ENCODE measurements around the gene TTC38. TPM values are rescaled to one million over a fixed set of nuclear protein-coding genes. Genes with fewer than 3 reads are reported as not detected.

TTC38 gene
- total RNA-seq, 2 donors from 2014 or later = 67.7 to 76.9 TPM

DNA sequence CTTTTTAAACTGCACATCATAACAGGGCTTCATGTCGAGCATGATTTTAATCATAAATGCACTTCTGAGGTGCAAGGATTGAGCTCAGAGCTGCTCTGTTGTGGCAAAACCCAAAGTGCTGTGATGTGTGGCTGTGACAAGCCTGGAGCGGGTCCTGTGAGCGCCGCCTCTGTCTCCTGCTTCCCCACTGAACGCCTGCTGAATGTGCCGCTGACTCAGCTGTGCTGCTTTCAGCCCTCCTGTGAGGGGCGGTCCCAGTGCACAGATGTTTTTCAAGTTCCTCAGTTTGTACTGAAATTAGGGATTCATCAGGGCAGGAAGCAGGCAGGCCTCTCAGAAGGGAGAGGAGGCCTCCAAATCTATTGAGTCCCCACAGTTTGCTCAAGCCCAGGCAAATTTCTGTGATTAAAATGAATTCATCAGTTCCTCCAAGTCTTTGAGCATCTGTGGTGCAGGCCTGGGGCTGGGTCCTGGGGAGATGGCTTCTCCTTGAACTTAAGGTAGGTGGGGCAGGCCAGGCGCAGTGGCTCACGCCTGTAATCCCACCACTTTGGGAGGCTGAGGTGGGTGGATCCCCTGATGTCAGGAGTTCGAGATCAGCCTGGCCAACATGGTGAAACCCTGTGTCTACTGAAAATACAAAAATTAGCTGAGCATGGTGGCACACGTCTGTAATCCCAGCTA lies 25.9 kb downstream of the TTC38 start:
- DNase-seq (ENCODE audit: low spot score) (no peak), ATAC-seq (ENCODE audit: insufficient number of reproducible peaks, low FRiP score, low read depth) (no peak)
- H3K27ac ChIP-seq = peak overlapping the region in 1 of 2 donors; percentile 41
- H3K4me1 ChIP-seq (ENCODE audit: control insufficient read depth in 1 of 2, low read depth in 2 of 2) = peaks cover 10 to 20% of the 10 kb centered on the region in 2 donors
- no peak overlapping the region for H3K4me3 ChIP-seq
- no peaks in the 10 kb centered on the region for H3K9me3 ChIP-seq
- TF ChIP-seq, protein P1, sequence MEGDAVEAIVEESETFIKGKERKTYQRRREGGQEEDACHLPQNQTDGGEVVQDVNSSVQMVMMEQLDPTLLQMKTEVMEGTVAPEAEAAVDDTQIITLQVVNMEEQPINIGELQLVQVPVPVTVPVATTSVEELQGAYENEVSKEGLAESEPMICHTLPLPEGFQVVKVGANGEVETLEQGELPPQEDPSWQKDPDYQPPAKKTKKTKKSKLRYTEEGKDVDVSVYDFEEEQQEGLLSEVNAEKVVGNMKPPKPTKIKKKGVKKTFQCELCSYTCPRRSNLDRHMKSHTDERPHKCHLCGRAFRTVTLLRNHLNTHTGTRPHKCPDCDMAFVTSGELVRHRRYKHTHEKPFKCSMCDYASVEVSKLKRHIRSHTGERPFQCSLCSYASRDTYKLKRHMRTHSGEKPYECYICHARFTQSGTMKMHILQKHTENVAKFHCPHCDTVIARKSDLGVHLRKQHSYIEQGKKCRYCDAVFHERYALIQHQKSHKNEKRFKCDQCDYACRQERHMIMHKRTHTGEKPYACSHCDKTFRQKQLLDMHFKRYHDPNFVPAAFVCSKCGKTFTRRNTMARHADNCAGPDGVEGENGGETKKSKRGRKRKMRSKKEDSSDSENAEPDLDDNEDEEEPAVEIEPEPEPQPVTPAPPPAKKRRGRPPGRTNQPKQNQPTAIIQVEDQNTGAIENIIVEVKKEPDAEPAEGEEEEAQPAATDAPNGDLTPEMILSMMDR (IDR thresholded peaks at IDR 0.05) = no peak
- H3K36me3 ChIP-seq = peaks cover 35% of the 10 kb centered on the region
- no peaks in the 10 kb centered on the region for H3K27me3 ChIP-seq (replicated peaks; ENCODE audit: insufficient read depth)

DNA sequence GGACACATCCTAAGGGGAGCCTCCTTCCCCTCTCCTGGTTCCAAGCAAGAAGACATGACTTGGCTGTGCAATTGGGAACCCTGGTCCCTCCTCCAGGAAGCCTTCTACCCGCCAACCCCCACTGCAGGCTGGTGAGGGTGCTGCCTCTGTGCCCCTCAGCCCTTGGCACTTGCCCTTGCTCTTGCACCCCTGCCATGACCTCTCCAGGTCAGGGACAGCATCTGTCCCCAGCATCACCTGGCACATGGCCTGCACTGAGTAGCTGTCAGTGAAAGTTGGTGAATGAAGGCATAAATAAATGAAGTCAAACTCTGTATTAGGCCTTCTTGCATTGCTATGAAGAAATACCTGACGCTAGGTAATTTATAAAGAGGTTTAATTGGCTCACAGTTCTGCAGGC lies 27.0 kb downstream of the TTC38 start:
- no peak for DNase-seq (ENCODE audit: low spot score)
- H3K9me3 ChIP-seq = no peaks in the 10 kb centered on the region
- H3K4me3 ChIP-seq = no peak overlapping the region
- ATAC-seq (ENCODE audit: insufficient number of reproducible peaks, low FRiP score, low read depth) = no peak
- H3K27ac ChIP-seq = no peak overlapping the region
- H3K4me1 ChIP-seq (ENCODE audit: control insufficient read depth in 1 of 2, low read depth in 2 of 2) = peaks cover 10 to 20% of the 10 kb centered on the region in 2 donors
- TF ChIP-seq, protein P1 (IDR thresholded peaks at IDR 0.05) = no peak
- peaks cover 28% of the 10 kb centered on the region for H3K36me3 ChIP-seq
- H3K27me3 ChIP-seq (replicated peaks; ENCODE audit: insufficient read depth) = no peaks in the 10 kb centered on the region

DNA sequence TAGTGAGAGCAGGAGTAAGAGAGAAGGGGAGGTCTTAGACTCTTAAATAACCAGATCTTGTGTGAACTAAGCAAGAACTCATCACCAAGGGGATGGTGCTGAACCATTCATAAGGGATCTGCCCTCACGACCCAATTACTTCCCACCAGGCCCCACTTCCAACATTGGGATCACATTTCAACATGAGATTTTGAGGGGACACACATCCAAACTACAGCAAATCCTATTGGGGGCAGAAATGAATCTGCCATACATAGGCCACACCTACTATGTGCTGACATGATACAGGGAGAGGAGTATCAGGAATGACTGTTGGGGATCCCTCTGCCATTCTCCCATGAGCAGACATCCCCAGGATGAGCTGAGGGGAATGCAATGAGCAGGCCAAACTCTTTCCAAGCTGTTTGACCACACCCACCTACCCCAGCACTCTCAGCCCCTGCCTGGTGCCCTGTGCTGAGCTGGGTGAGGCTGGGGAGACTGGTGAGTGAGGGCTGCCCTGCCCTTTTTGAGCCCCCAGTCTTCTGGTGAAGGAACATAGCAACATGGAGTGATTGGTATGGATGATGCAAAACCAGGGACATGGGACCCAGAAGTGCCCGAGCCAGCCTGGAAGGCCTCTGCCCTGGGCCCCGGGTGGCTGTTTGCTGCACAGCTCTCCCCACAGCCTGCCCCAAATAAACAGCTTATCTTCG lies 27.6 kb downstream of the TTC38 start:
- H3K4me1 ChIP-seq (ENCODE audit: control insufficient read depth in 1 of 2, low read depth in 2 of 2) = peaks cover 10 to 20% of the 10 kb centered on the region in 2 donors
- H3K36me3 ChIP-seq = peaks cover 23% of the 10 kb centered on the region
- no peaks in the 10 kb centered on the region for H3K27me3 ChIP-seq (replicated peaks; ENCODE audit: insufficient read depth)
- TF ChIP-seq, protein P1 (IDR thresholded peaks at IDR 0.05) = no peak
- H3K4me3 ChIP-seq = peak overlapping the region; percentile 92
- no peaks in the 10 kb centered on the region for H3K9me3 ChIP-seq
- DNase-seq (ENCODE audit: low spot score) = no peak
- peak overlapping the region; percentile 97 to 99 for H3K27ac ChIP-seq
- ATAC-seq (ENCODE audit: insufficient number of reproducible peaks, low FRiP score, low read depth) = no peak

DNA sequence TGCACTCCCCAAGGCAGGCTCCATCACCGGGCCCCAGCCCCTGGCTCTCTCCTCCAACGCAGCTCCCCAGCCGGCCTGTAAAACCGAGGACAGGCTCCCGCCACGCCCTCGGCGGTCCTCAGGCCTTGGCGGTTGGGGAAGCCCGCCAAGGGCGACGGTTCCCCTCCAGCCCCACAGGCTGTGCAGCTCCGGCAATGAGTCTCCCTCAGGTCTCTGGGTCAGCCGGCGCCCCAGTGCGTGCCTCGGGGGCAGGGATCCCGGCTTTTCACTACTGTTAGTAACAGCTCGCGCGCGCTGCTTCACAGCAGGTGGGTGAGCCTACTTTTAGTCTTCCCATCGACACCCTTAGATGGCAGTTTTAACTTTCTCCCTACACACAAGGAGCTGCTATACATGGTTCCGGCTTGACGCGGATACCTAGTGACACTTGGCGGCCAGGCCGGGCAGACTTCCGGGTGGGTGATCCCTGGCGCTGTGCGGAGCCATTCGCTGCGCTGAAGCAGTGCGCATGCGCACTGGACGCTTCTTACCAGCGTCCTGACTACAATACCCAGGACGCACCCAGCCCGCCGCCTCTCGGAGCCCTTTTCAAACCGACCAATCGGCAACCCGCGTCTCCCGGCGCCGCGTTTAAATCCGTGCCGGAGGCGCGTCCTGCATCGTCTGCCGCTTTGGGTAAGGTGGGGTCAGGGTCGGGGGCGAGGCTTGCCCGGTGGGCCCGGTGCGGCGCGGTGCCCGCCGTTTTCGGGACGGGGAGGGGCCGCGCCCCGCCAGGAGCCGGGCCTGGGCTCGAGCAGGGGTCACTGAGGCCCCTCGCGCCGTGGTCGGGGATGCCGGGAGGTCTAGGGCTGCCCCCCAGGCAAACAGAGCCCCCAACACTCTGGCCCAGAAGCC lies 28.7 kb downstream of the TTC38 start, which contains the start of gene GTSE1:
GTSE1 (plus strand) TSS at position 614 of the 894 bp plus-strand sequence. CDS start 531 bp downstream, outside the sequence.
- Histone ChIP-seq H3K27ac (peak within 1 kb of the TSS; percentile 97 to 99), H3K4me1 (ENCODE audit: control insufficient read depth in 1 of 2, low read depth in 2 of 2) (peaks cover 10 to 20% of the 10 kb centered on the region in 2 donors), H3K27me3 (replicated peaks; ENCODE audit: insufficient read depth) (no peaks in the 10 kb centered on the region), H3K4me3 (peak within 1 kb of the TSS; percentile 92), H3K9me3 (no peaks in the 10 kb centered on the region), H3K36me3 (peaks cover 18% of the 10 kb centered on the region)
- DNase-seq (ENCODE audit: low spot score) (peak; percentile 89), ATAC-seq (ENCODE audit: insufficient number of reproducible peaks, low FRiP score, low read depth) (peak; percentile 92)
- TF ChIP-seq, protein P1 (IDR thresholded peaks at IDR 0.05) = no peak

Measured in thoracic aorta (tissue), 2 donors.